ENCODE measurements around the gene HMBS.
A peak's percentile ranks its signal among the peaks of the same experiment; 100 is the strongest.
"Not testable (repeated sequence)": the region's sequence is repeated elsewhere in the genome, so short reads cannot be mapped to it uniquely, and the experiment has no call there.

The HMBS gene

DNA sequence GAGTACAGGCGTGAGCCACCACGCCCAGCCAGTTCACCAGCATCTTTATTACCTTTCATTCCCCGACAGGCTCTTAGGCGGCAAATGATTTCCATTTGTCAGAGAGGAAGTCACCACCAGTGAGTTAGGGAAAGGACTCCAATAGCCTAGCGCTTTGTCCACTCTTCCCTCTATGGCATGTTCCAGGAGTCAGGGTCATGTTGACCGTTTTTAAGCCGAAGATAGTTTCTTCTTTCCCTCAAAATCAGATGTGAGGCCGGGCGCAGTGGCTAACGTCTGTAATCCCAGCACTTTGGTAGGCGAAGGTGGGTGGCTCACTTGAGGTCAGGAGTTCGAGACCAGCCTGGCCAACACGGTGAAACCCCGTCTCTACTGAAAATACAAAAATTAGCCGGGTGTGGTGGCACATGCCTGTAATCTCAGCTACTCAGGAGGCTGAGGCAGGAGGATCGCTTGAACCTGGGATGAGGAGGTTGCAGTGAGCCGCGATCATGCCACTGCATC lies 18.5 kb downstream of the HMBS start:
- not testable (repeated sequence) for DNase-seq

DNA sequence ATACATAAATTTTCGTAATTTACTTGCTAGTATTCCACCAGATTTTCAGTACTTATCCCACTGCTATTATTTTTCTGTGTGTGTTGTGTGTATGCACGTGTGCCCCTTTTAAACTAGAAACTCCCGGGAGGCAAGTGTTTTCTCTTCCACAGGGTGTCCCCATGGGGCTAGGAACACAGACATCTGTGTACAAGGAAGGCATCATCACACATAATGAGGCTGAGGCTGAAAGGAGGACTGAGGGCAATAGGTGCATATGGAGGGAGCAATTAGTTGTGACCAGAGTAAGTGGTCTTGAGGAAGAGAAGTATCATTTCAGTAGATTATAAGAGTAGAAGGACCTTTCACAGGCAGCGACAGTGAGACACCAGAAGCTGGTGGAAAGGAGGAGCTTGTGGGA lies 19.1 kb downstream of the HMBS start:
- no peak for DNase-seq

DNA sequence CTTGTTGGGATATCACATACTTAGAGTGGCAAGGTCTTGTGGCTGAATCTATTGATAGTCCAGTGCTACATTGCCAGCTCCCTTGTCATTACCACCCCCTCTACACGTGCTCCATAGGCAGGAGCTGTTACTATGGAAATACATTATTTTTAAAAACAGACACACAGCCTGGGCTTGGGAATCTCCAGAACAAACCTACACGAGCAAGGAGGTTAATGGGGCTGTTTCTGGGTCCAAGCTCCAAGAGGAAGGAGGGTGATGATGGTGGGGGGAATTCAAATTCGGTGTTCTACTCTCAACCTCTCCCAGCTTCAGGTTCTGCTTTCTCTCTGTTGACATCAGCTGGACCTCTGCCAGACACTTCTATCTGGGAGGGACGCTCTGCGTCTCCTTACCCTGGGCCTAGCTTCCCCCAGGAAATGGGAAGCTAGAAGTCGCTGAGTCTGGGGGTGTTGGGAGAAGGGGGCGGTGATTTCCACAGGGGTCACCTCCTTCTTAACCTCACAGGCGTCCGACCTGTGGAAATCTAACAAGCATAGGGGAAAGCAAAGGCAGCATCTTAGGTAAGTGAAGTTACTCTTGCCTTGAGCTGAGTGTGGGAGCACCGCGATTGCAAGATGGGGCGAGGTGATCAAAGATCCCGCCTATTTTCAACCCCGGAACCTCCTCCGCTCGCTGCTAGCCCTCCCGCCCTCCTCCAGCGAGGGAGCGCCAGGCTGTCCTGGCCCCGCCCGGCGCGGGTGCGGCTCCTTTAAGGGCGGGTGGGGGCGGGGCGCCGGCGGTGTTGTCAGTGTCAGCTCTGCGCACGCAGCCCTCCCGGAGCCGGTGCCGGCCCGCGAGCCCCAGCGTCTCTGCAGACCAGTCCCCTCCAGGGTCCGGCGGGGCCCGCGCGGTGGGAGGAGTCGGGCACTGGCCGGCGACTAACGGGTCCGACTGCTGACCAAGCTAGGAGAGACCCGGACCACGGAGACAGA lies 22.2 kb downstream of the HMBS start, which contains the start of gene C2CD2L:
Gene C2CD2L (plus strand): TSS at position 781 of the 974 bp plus-strand sequence. CDS start 398 bp downstream, outside the sequence.
- peak; percentile 90 for DNase-seq

DNA sequence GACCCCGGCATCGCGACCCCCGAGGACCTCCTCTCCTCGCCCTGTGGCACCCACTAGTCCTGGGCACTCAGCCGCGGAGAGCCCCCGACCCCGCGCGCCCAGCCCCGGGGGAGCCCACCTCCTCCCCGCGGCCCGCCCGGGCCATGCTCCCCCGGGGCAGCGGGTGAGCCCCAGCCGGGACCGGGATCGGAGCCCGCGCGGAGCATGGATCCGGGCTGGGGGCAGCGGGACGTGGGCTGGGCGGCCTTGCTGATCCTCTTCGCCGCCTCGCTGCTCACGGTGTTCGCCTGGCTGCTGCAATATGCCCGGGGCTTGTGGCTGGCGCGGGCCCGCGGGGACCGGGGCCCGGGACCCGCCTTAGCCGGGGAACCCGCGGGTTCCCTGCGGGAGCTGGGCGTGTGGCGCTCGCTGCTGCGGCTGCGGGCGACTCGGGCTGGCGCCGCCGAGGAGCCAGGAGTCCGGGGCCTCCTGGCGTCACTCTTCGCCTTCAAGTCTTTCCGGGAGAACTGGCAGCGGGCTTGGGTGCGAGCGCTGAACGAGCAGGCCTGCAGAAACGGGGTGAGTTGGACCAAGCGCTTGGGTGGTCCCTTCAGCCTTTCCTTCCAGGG lies 23.0 kb downstream of the HMBS start:
- no peak for DNase-seq

DNA sequence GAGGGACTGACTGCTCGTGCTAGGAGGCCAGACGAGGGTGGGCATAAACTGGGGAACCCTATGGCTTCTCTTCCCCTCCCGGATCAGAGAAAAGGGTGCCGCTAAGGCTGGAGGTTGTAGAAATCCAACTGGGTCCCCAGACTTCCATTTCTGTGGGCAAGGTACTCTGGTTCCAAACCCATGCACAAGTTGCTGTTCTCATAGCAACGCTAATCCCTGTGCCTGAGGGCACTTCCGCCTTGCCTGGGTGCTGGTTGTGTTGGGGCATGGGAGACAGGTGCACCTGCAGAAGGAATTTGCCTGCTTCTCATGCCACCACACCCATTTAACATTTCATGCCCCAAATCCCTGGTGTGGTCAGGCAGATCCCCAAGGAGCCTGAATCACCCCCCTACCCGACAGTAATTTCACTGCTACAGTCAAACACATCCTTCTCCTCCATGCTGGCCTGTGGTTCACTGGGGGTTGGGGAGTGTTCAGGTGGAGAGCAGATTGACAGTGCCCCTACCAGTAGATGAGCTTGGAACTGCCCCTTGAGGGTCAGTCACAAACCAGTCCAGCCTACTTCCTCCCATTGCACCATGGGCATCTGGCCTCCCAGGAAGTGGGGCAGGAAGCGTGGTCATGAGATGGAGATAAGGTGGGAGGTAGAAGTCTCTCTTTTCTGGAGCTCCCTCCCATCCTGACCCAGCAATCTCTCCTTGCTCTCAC lies 23.6 kb downstream of the HMBS start:
- DNase-seq: peak; percentile 37

DNA sequence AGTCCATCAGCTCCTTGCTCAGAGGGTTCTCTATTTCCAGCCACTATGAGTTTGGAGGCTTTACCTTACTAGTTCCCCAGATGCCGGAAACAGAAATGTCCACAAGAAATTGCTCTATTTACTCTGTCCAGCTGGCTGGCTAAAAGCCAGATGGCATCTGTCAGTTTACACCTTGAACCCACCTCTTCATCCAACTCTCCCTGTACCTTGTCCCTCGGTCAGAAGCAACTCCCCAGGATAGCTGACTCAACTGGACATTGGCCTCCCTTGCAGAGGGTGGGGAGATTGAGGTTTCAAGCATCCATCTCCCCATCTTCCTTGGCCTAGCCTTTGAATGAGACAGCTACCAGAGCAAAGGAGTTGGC lies 24.2 kb downstream of the HMBS start:
- DNase-seq: no peak

DNA sequence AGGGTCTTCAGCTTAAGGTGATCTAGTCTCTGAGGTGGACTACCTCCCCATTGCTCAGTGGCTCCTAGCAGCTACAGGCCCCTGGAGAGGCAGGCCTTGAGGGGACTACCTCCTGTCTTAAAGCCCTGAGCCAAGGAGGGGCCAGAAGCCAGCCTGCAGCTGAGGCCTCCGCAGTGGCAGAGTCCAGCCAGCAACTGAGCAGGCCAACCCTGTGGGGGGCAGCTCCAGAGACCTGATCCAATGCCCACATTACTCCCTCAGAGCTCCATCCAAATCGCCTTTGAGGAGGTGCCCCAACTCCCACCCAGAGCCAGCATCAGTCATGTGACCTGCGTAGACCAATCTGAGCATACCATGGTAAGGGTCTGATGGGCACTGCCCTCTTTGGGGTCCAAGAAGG lies 25.2 kb downstream of the HMBS start:
- DNase-seq: no peak

DNA sequence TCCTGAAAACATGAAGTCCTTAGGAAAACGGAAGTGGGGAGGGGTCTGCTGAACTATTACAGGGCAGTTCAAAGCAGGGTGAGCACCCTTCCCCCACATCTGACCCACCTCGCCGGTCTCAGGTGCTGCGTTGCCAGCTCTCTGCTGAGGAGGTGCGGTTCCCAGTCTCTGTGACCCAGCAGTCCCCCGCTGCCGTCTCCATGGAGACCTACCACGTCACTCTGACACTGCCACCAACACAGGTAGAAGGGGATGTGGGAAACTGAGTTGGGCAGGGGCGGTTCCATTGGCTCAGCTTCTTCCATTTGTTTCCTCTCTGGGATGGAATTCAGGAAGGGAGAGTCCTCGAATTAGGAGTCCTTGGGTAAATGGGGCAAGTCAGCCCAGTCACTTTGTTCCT lies 25.8 kb downstream of the HMBS start:
- no peak for DNase-seq

DNA sequence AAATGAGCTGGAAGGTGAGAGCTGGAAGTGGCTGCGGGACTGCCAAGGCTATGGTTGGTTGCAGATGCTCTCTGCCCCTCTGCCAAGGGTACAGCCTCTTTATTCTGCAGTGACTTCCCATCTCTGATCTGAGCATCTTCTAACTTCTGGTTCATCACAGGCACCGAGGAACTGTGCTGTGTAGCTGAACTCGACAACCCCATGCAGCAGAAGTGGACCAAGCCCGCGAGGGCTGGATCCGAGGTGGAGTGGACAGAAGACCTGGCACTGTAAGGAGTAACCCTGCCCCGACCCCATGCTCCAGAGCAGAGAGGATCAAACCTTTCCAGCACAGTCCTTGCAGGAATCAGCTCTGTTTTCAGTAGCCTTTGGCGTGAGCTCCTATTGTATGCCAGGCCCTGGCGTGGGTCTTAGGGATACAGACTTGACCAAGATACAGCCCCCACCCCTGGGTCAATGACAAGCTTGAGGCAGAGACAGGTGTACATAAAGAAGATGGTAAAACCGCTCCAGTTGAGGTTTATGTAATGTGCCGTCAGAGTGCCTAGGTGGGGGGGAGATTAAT lies 26.8 kb downstream of the HMBS start:
- no peak for DNase-seq

DNA sequence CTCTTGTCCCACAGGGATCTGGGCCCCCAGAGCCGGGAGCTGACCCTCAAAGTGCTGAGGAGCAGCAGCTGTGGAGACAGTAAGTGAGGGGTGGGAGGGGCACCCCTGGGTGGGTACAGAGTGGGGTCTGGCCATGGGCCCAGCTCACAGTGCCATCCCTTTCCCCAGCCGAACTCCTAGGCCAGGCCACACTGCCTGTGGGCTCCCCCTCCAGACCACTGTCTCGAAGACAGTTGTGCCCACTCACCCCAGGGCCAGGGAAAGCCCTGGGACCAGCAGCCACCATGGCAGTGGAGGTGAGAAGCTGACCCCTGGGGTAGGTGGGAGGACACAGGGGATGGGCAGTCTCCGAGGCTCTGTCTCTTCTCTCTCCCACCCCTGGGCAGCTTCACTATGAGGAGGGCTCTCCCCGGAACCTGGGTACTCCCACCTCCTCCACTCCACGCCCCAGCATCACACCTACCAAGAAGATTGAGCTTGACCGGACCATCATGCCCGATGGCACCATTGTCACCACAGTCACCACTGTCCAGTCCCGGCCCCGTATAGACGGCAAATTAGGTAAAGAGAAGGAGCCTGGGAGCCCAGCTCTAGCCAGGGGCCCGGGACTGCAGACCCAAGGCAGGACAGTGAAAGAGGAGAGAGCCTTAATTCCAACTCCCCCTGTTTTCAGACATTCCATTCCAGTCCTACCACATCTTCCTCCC lies 27.8 kb downstream of the HMBS start:
- no peak for DNase-seq

DNA sequence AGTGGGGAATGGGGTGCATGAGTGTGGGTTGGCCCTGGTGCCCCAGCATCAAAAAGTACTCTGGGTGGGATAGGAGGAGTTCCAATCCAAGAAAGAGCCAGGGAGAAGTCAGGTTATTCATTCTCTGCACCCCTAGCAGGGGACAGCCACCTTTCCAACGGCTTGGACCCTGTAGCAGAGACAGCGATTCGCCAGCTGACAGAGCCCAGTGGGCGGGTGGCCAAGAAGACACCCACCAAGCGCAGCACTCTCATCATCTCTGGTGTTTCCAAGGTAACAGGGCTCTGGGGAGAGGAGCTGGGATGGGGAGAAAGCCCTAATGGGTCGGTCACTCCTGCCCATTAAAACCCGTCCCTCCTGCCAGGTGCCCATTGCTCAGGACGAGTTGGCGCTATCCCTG lies 29.0 kb downstream of the HMBS start:
- DNase-seq: no peak

DNA sequence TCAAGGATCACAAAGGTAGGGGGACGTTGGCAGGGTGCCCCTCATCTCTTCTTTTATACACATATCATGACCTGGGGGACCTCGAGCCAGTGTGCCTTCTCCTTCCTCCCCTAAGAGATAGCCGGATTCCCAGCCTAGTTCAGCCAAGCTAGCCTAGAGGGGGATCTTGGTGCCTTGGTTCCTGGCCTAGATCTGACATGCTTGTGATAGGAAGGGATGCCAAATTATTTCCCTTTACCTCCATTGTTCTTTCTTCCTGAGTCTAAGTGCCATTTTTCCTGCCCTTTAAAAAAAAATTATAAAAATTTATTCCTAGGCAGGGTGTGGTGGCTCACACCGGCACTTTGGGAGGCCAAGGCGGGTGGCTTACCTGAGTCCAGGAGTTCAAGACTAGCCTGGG lies 29.7 kb downstream of the HMBS start:
- DNase-seq: no peak

DNA sequence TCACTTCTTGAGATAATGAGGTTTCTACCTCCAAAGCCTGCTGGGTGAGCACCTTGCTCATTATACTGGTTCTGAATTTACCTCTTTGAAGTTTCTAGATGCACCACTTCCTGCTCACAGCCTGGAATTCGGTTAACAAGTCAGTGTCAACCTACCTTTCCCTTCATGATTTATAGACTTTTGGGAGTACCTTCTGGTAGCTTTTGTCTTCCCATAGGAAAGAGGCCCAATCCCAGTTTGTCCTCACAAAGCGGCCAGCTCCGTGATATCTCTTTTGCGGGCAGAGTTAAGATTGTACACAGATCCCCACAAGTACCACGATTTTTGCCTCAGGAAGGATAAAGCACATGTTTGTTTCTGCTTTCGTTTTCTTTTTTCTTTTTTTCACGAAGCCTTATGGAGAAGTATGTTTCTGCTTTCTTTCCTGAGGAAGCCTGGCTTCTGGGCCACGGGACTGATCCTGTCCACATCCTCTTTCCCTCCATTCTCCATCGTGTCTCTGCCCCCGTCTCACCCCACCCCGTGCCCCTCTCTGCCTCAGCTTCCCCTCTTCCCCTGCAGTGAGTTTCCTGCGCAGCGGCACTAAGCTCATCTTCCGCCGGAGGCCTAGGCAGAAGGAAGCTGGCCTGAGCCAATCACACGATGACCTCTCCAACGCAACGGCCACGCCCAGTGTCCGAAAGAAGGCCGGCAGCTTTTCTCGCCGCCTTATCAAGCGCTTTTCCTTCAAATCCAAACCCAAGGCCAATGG lies 31.0 kb downstream of the HMBS start:
- peak; percentile 38 for DNase-seq

DNA sequence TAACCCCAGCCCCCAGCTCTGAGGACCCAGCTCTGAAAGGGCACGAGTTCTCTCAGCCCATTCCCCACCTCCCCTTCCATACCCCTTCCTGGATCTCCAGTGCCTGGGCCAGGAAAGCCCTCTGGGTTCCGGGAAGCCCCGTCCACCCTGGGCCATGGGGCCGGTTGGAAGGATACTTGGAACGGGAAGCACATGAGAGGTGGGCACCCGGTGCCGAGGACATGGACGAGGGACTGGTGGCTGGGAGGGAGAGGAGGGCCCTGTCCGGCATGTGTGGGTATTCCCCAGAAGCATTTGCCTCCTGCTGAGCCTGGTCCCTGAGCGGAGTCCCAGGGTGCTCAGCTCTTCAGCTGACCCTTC lies 31.5 kb downstream of the HMBS start:
- no peak for DNase-seq

DNA sequence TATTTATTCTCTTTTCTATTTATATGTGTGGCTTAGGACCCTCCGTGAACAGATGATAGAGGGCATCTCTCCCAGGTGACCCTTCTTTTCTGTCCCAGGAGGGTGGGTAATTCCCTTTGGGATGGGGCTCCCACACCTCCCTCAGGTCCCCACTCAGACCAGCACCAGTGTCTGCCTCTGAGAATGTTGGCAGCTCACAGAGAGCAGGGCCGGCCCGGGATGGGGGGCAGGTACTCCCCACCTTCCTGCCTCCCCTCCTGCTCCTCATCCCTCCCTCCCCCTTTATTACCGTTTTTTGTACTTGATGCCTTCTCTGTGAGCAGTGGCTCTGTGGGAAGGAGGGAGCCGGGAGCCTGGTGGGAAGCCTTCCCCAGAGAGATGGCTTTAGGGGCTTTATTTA lies 31.9 kb downstream of the HMBS start:
- no peak for DNase-seq

DNA sequence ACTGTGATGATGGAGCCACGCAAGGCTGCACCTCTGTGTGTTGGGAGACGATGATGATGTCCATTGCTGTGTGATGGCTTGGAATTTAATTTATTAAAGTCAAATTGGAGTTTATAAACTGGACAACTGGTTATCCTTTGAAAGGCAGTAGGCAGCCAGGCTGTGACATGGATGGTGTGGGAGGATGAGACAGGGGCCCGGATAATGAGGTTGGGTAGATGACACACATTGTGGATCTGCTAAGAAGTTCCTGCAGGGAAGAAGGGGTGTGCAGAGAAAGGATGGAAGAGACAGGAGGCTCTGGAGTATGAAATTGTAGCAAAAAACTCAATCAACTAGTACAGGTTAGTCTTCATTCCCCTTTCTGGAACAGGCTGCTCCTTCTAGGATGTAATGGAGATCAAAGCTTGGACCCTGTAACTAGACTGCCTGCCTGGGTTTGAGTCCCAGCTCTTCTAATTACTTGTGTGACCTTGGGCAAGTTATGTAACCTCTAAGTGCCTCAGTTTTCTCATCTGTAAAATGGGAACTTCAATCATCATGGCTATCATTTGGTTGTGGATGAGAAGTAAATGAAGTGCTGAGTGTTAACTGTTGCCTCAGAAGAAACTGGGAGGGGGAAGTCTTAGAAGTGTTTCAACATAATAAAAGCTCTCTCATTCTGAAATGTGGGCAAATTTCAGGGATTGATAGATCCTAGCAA lies 32.5 kb downstream of the HMBS start:
- DNase-seq: no peak

DNA sequence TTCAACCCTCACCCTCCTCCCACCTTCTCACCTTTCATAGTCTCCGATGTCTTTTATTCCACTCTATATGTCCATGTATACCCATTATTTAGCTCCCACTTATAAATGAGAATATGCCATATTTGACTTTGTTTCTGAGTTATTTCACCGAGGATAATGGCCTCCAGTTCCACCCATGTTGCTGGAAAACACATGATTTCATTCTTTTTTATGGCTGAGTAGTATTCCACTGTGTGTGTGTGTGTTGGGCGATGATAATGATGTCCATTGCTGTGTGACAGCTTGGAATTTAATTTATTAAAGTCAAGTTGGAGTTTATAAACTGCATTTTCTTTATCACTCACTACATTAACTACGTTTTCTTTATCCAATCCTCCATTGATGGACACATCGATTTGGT lies 33.5 kb downstream of the HMBS start:
- DNase-seq: no peak

DNA sequence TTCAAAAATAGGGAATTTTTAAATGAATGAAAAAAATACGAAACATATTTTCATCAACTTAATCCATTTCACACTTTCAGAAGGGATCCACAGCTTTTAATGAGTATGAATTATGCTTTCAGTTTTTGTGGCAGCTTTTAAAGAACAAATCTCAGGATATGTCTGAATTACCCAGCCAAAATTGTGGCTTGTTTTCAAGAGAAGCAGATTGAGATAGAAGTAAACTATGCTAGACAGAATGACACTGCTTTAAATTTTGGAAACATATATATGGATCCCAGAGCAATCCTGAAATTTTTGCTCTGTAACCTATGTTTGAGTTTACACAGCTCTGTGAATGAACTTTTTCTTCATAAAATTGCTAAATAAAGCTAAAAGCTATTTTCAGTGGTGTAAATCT lies 34.3 kb downstream of the HMBS start:
- no peak for DNase-seq

DNA sequence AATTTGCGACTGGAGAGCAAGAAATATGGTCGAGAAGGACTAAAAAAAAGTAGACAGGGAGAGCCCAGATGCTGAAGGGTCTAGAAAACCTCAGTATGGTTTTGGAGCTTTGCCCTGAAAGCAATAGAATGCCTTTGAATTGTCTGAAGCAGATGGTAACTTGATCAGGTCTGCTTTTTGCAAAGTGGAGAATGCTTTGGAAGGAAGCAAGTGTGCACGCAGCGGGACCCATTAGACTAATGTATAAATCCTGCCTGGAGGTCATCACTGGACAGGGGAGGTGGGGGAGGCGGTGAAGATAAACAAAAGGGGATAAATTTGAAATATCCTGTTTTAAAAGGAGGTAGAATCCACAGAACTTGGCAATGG lies 35.9 kb downstream of the HMBS start:
- DNase-seq: no peak

DNA sequence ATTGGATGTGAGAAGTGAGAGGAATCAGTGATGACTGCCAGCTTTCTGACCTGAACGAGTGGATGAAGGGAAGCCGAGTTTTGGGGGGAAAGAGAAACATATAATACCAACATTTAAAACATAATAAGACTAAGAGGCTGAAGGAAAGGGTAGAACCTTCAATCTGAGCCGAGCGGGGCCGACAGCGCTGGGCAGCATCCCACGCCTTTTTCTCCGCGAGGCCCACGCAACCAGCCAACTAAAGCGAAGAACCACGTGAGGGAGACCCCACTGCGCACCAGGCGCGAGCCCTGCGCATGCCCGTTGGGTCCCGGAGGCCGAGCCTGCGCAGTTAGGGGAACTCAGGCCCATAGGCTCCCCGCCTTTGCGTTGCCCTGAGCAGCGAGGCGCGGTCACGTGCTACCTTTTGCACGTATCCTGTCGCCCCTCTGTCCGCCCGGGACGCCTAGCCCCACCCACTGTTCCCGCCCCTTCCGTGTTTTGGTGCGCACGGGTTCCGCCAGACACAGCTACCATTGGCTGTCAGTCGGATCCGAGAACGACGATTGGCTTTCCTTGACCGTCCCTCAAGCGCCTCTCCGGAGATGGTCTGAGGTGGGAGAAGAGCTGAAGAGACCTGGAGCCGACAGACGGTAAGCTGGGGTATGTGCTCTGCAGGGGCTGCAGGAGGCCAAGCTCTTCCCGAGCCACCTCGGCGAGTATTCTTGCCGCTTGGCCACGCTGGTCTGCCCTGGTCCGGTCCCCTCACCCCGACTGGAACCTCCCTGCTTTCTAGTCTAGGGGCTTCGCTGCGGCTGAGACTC lies 36.5 kb downstream of the HMBS start, which contains the start of gene HINFP:
Gene HINFP (plus strand): TSS at position 573 of the 803 bp plus-strand sequence. CDS start 5,365 bp downstream, outside the sequence.
- DNase-seq: peak; percentile 100
